Fibroblast of lung (primary cell): Measurements from ENCODE around the gene LRRC10B. TPM values are rescaled to one million over a fixed set of nuclear protein-coding genes. Genes with fewer than 3 reads are reported as not detected.

Experiments used
- DNase-seq, 2 donors: peaks; one replicate each; pipeline versions ENCODE4 v3.0.0 to v3.0.0-alpha.2; 2010; ENCODE audit warnings: low read depth in 2 of 2
- H2AFZ ChIP-seq: 2 replicates; pipeline ENCODE4 v1.5.1; 2012; ENCODE audit warnings: low read length, control low read depth, inconsistent platforms
- H3K27ac ChIP-seq: 2 replicates; pipeline ENCODE4 v1.5.1; 2011; ENCODE audit warnings: low read length, control low read depth; ENCODE audit not compliant: insufficient read depth
- H3K27me3 ChIP-seq: 2 replicates; pipeline ENCODE4 v1.5.1; 2011; ENCODE audit warnings: mild to moderate bottlenecking, low read length; ENCODE audit not compliant: control insufficient read depth, insufficient read depth
- H3K36me3 ChIP-seq: 2 replicates; pipeline ENCODE4 v1.5.1; 2011; ENCODE audit warnings: low read length; ENCODE audit not compliant: control insufficient read depth, insufficient read depth
- H3K4me1 ChIP-seq: 2 replicates; pipeline ENCODE4 v1.5.1; 2011; ENCODE audit warnings: low read length; ENCODE audit not compliant: control insufficient read depth, insufficient read depth; ENCODE audit errors: extremely low read depth
- H3K4me2 ChIP-seq: 2 replicates; pipeline ENCODE4 v1.5.1; 2011; ENCODE audit warnings: low read length, control low read depth; ENCODE audit not compliant: insufficient read depth; ENCODE audit errors: extremely low read depth
- H3K4me3 ChIP-seq, 4 experiments: fragments of 200-600 bp in 1 of 4; sonication (generic) in 1 of 4; replicated peaks in 1 of 4; 2 replicates each; pipeline ENCODE4 v1.5.1; 2011 to 2016; ENCODE audit warnings: low read length in 4 of 4, low read depth in 3 of 4, mild to moderate bottlenecking in 3 of 4, control low read depth in 2 of 4, inconsistent platforms in 1 of 4, mixed read lengths in 1 of 4; ENCODE audit not compliant: insufficient read depth in 1 of 4; ENCODE audit errors: control extremely low read depth in 1 of 4
- H3K79me2 ChIP-seq: 2 replicates; pipeline ENCODE4 v1.5.1; 2012; ENCODE audit warnings: mild to moderate bottlenecking, low read length, inconsistent platforms; ENCODE audit not compliant: control insufficient read depth, insufficient read depth
- H3K9ac ChIP-seq: 2 replicates; pipeline ENCODE4 v1.5.1; 2011; ENCODE audit warnings: mild to moderate bottlenecking, low read length, control low read depth; ENCODE audit not compliant: insufficient read depth
- H3K9me3 ChIP-seq: 2 replicates; pipeline ENCODE4 v1.5.1; 2012; ENCODE audit warnings: low read depth, low read length; ENCODE audit not compliant: control insufficient read depth, insufficient read depth
- H4K20me1 ChIP-seq: 2 replicates; pipeline ENCODE4 v1.5.1; 2011; ENCODE audit warnings: low read length; ENCODE audit not compliant: control insufficient read depth, insufficient read depth; ENCODE audit errors: extremely low read depth
- CTCF ChIP-seq, 2 donors: IDR thresholded peaks in 1 of 2; conservative IDR thresholded peaks in 1 of 2; 1 replicate in 1 of 2; 2 replicates in 1 of 2; pipeline ENCODE4 v1.5.1; 2011 to 2012; ENCODE audit warnings: low read length in 2 of 2, control low read depth in 1 of 2, inconsistent platforms in 1 of 2, low read depth in 1 of 2, mild to moderate bottlenecking in 1 of 2
- EZH2 ChIP-seq: IDR thresholded peaks from 2 replicates; pipeline ENCODE4 v1.5.1; 2012; ENCODE audit warnings: low read length, control low read depth, mild to moderate bottlenecking; ENCODE audit errors: missing control alignments
- polyA plus RNA-seq, 2 donors: library from polyadenylated mRNA; depleted of rRNA in 1 of 2; stranded (reverse) in 1 of 2; unstranded in 1 of 2; fragments of >200 nt; gene quantifications; 2 replicates each; pipeline ENCODE4 v1.2.1, GENCODE V29; 2011 to 2012; ENCODE audit warnings: missing spikeins in 1 of 2
- total RNA-seq: library from RNA; depleted of rRNA; stranded (reverse); fragments of >200 nt; gene quantifications from 2 replicates; pipeline ENCODE4 v1.2.1, GENCODE V29; 2014

The LRRC10B gene
- total and polyA plus RNA-seq, 2 donors (not counting 1 experiment from before 2014, with no cell fraction given) = 0.17 TPM; not detected in 1

GRCh38 chr11:61547246-61547645 is 38.7 kb downstream of the LRRC10B start:
- Histone ChIP-seq H4K20me1 (no peaks in the 10 kb centered on the region), H3K36me3 (no peaks in the 10 kb centered on the region), H3K27ac (no peak overlapping the region), H3K9ac (no peak overlapping the region), H3K4me3 (no peak overlapping the region), H3K79me2 (no peaks in the 10 kb centered on the region), H2AFZ (no peak overlapping the region), H3K4me2 (no peak overlapping the region), H3K9me3 (no peaks in the 10 kb centered on the region), H3K27me3 (no peaks in the 10 kb centered on the region), H3K4me1 (peaks cover 9% of the 10 kb centered on the region)
- no peak for DNase-seq
- no peak for TF ChIP-seq EZH2
- no peak for TF ChIP-seq CTCF (conservative IDR thresholded peaks at IDR 0.05 in 1 of 2, IDR thresholded peaks at IDR 0.05 in 1 of 2; ENCODE audit: low read depth in 1 of 2, low read length in 2 of 2)

GRCh38 chr11:61549177-61549576 is 40.6 kb downstream of the LRRC10B start:
- Histone ChIP-seq H4K20me1 (no peaks in the 10 kb centered on the region), H3K27me3 (peaks cover 11% of the 10 kb centered on the region), H3K4me2 (no peak overlapping the region), H3K79me2 (no peaks in the 10 kb centered on the region), H3K4me3 (no peak overlapping the region), H2AFZ (no peak overlapping the region), H3K9ac (no peak overlapping the region), H3K9me3 (no peaks in the 10 kb centered on the region), H3K4me1 (peaks cover 5% of the 10 kb centered on the region), H3K27ac (no peak overlapping the region), H3K36me3 (no peaks in the 10 kb centered on the region)
- TF ChIP-seq CTCF (conservative IDR thresholded peaks at IDR 0.05 in 1 of 2, IDR thresholded peaks at IDR 0.05 in 1 of 2; ENCODE audit: low read depth in 1 of 2, low read length in 2 of 2) (no peak), EZH2 (no peak)
- no peak for DNase-seq

DNA sequence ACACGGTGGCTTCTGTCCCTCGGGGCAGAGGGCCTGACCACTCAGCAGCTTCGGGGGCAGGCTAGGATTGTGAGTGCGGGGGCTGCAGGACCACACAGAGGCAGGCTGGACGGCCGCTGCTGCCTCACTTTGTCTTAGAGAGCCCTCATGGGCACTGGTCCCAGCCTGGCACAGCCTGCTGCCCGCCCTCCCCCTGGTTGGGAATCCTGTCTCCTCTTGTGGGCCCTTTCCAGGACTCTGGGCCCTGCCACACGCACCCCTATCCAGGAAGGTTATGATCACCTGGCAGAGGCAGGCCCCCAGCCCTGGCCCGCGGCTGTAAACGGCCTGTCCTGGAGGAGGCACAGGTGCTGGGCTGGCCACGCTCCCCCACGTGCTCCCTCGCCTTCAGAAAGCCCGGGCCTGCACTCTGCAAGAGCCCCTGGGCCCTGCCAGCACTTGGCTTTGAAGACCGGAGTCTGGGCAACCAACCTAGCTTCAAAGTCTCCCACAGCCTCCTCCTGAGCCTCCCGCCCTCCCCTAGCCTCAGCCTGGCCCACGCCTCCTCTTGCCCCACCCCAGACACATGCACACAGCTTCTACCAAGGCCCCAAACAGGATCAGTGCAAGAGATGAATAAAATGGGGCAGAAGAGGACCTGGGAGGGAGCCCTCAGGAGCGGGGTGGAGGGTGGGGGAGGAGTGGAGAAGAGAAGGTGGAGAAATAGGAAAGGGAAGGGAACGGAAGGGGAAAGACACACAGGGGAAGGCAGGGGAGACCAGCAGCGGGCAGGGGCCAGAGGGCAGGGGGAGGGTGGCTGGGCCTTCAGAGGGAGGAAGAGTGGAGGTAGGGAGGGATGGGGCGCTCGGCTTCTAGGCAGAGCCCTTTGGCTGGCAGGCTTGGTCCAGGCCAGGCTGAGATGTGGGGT is 41.4 kb downstream of the LRRC10B start:
- peaks cover 5% of the 10 kb centered on the region for H3K4me1 ChIP-seq
- no peak overlapping the region for H3K4me2 ChIP-seq
- no peaks in the 10 kb centered on the region for H3K9me3 ChIP-seq
- no peak overlapping the region for H3K27ac ChIP-seq
- no peaks in the 10 kb centered on the region for H4K20me1 ChIP-seq
- H3K27me3 ChIP-seq = peaks cover 18% of the 10 kb centered on the region
- no peak for TF ChIP-seq CTCF (conservative IDR thresholded peaks at IDR 0.05 in 1 of 2, IDR thresholded peaks at IDR 0.05 in 1 of 2; ENCODE audit: low read depth in 1 of 2, low read length in 2 of 2)
- no peak for TF ChIP-seq EZH2
- no peak overlapping the region for H3K4me3 ChIP-seq
- H2AFZ ChIP-seq = no peak overlapping the region
- H3K36me3 ChIP-seq = no peaks in the 10 kb centered on the region
- DNase-seq = no peak
- no peak overlapping the region for H3K9ac ChIP-seq
- H3K79me2 ChIP-seq = no peaks in the 10 kb centered on the region
